CD14-positive monocyte (primary cell): ENCODE measurements around the gene DNAH2. TPM values are rescaled to one million over a fixed set of nuclear protein-coding genes. Genes with fewer than 3 reads are reported as not detected.

ENCODE experiments used
- DNase-seq, 3 donors: peaks; one replicate each; pipeline ENCODE4 v3.0.0-alpha.2; 2011 to 2022
- H2AFZ ChIP-seq: 2 replicates; pipeline ENCODE4 v1.6.0; 2012; ENCODE audit warnings: mild to moderate bottlenecking, low read depth, low read length, inconsistent platforms; ENCODE audit not compliant: insufficient read depth, poor library complexity, severe bottlenecking
- H3K27ac ChIP-seq, 2 donors: 1 replicate in 1 of 2; 2 replicates in 1 of 2; pipeline ENCODE4 v1.5.1; 2012 to 2013; ENCODE audit warnings: low read length in 2 of 2, control low read depth in 1 of 2, inconsistent platforms in 1 of 2, low read depth in 1 of 2, mild to moderate bottlenecking in 1 of 2
- H3K27me3 ChIP-seq, 2 donors: one replicate each; pipeline versions ENCODE4 v1.6.0 to v1.6.1; 2011 to 2013; ENCODE audit warnings: low read length in 2 of 2; ENCODE audit not compliant: control insufficient read depth in 2 of 2, insufficient read depth in 2 of 2
- H3K36me3 ChIP-seq, 2 donors: replicated peaks in 1 of 2; 1 replicate in 1 of 2; 2 replicates in 1 of 2; pipeline versions ENCODE4 v1.5.1 to v1.6.1; 2012 to 2013; ENCODE audit warnings: low read length in 2 of 2, control low read depth in 1 of 2, inconsistent platforms in 1 of 2, mild to moderate bottlenecking in 1 of 2; ENCODE audit not compliant: insufficient read depth in 2 of 2, control insufficient read depth in 1 of 2
- H3K4me1 ChIP-seq, 2 donors: 1 replicate in 1 of 2; 2 replicates in 1 of 2; pipeline versions ENCODE4 v1.5.1 to v1.6.1; 2012 to 2013; ENCODE audit warnings: low read length in 2 of 2, control low read depth in 1 of 2, inconsistent platforms in 1 of 2, mild to moderate bottlenecking in 1 of 2, moderate library complexity in 1 of 2; ENCODE audit not compliant: insufficient read depth in 2 of 2, control insufficient read depth in 1 of 2
- H3K4me2 ChIP-seq: replicated peaks from 2 replicates; pipeline ENCODE3; 2012; ENCODE audit warnings: low read length, moderate library complexity, mild to moderate bottlenecking; ENCODE audit not compliant: poor library complexity, severe bottlenecking; ENCODE audit errors: extremely low read depth
- H3K4me3 ChIP-seq, 3 experiments: fragments of 200-600 bp in 1 of 3; sonication (generic) in 1 of 3; replicated peaks in 1 of 3; 1 replicate in 2 of 3; 2 replicates in 1 of 3; pipeline ENCODE4 v1.5.1; 2011 to 2013; ENCODE audit warnings: low read length in 3 of 3, mild to moderate bottlenecking in 3 of 3, control low read depth in 2 of 3, low read depth in 2 of 3, inconsistent platforms in 1 of 3, moderate library complexity in 1 of 3
- H3K79me2 ChIP-seq: 2 replicates; pipeline ENCODE4 v1.6.0; 2012; ENCODE audit warnings: mild to moderate bottlenecking, control low read depth, inconsistent platforms, low read length, moderate library complexity; ENCODE audit not compliant: insufficient read depth
- H3K9ac ChIP-seq: 2 replicates; pipeline ENCODE4 v1.6.0; 2017; ENCODE audit warnings: low read length, mild to moderate bottlenecking; ENCODE audit not compliant: insufficient read depth, poor library complexity, severe bottlenecking
- H3K9me3 ChIP-seq, 2 donors: replicated peaks in 1 of 2; 1 replicate in 1 of 2; 2 replicates in 1 of 2; pipeline versions ENCODE4 v1.5.1 to v1.6.1; 2012 to 2013; ENCODE audit warnings: low read length in 2 of 2, control low read depth in 1 of 2; ENCODE audit not compliant: control insufficient read depth in 1 of 2, insufficient read depth in 1 of 2
- H4K20me1 ChIP-seq: 2 replicates; pipeline ENCODE4 v1.6.0; 2012; ENCODE audit warnings: mild to moderate bottlenecking, low read length, control low read depth, moderate library complexity; ENCODE audit not compliant: insufficient read depth
- H3K27ac Mint-ChIP-seq, 7 donors: one replicate each; pipeline ENCODE4 v1.8.0; 2020; ENCODE audit warnings: mild to moderate bottlenecking in 7 of 7, mixed read lengths in 7 of 7, moderate library complexity in 6 of 7, inconsistent platforms in 2 of 7
- H3K27me3 Mint-ChIP-seq, 3 donors: one replicate each; pipeline ENCODE4 v1.8.0; 2021 to 2022; ENCODE audit warnings: low read depth in 3 of 3, mild to moderate bottlenecking in 3 of 3, mixed read lengths in 3 of 3, moderate library complexity in 3 of 3, inconsistent platforms in 1 of 3
- H3K36me3 Mint-ChIP-seq, 2 donors: one replicate each; pipeline ENCODE4 v1.8.0; 2020; ENCODE audit warnings: mixed read lengths in 2 of 2, inconsistent platforms in 1 of 2, mild to moderate bottlenecking in 1 of 2
- H3K4me1 Mint-ChIP-seq: one replicate; pipeline ENCODE4 v1.8.0; 2020; ENCODE audit warnings: mild to moderate bottlenecking, mixed read lengths
- H3K4me3 Mint-ChIP-seq, 2 donors: one replicate each; pipeline ENCODE4 v1.8.0; 2020; ENCODE audit warnings: mild to moderate bottlenecking in 2 of 2, mixed read lengths in 2 of 2, moderate library complexity in 1 of 2
- H3K9me3 Mint-ChIP-seq, 7 donors: one replicate each; pipeline ENCODE4 v1.8.0; 2020 to 2022; ENCODE audit warnings: mixed read lengths in 7 of 7, mild to moderate bottlenecking in 6 of 7, moderate library complexity in 6 of 7, inconsistent platforms in 2 of 7
- WGBS: methylation state at CpG from one replicate; pipeline ENCODE4 v1.1.5; 2013; ENCODE audit warnings: missing lambda C conversion rate; ENCODE audit not compliant: insufficient coverage; 5-methylcytosine and 5-hydroxymethylcytosine counted together
- intact Hi-C, 2 donors: fragments of 100-400 bp; cut with micrococcal nuclease; formaldehyde crosslinking; loops; one replicate each; pipeline versions ENCODE4 v1.15.0 to v1.15.1; 2023
- polyA plus RNA-seq, 3 donors: library from polyadenylated mRNA; depleted of rRNA in 1 of 3; unstranded in 2 of 3; stranded (reverse) in 1 of 3; fragments of 300-500 nt in 2 of 3; fragments of >200 nt in 1 of 3; fragmentation: Illumina TruSeq in 2 of 3; gene quantifications; 1 replicate in 2 of 3; 2 replicates in 1 of 3; pipeline ENCODE4 v1.2.3, GENCODE V29; 2012 to 2021
- TF ChIP-seq, protein P1 (sequence below): fragments of 200-600 bp; IDR thresholded peaks from one replicate; pipeline ENCODE4 v1.8.0; 2022; ENCODE audit warnings: antibody characterized with exemption, mild to moderate bottlenecking

Gene DNAH2
- polyA plus RNA-seq, 3 donors, result 0.03 to 0.15 TPM; not detected in 1

DNA sequence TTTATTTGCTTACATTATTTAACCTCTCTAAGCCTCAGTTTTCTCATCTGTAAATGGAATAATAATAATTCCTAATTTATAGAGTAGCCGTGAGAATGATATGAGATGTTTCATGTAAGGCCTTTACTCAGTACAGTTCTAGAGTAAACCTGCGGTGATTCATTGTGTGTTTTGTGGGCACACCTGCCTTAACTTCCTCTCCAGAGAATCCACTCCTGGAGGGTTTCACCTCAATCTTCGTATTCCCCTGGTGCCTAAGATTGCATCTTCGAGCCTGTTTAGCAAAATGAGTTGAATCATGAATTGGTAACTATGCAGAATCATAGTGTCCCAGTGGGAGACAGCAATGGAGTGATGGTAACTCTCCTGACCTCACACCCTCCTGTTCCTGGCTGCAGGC, 52.3 kb downstream of the DNAH2 start:
- intact Hi-C loops, result loop anchor here in 1 of 2 donors (5.0 kb wide), 1 partner anchor 703 kb away; no protein-coding TSS in a partner anchor
- H3K4me3 Mint-ChIP-seq, result no peak overlapping the region
- no CpG with 5 or more reads among the region's 4 CpGs for WGBS
- Histone ChIP-seq H3K4me1 (peaks cover 0 to 2% of the 10 kb centered on the region in 2 donors), H4K20me1 (no peaks in the 10 kb centered on the region), H3K9me3 (no peaks in the 10 kb centered on the region), H2AFZ (no peak overlapping the region), H3K27ac (no peak overlapping the region), H3K79me2 (no peaks in the 10 kb centered on the region), H3K4me2 (no peak overlapping the region), H3K9ac (no peak overlapping the region), H3K27me3 (no peaks in the 10 kb centered on the region), H3K4me3 (no peak overlapping the region), H3K36me3 (no peaks in the 10 kb centered on the region)
- peaks cover 4 to 6% (median 4%) of the 10 kb centered on the region in 3 donors for H3K27me3 Mint-ChIP-seq
- TF ChIP-seq, protein P1, sequence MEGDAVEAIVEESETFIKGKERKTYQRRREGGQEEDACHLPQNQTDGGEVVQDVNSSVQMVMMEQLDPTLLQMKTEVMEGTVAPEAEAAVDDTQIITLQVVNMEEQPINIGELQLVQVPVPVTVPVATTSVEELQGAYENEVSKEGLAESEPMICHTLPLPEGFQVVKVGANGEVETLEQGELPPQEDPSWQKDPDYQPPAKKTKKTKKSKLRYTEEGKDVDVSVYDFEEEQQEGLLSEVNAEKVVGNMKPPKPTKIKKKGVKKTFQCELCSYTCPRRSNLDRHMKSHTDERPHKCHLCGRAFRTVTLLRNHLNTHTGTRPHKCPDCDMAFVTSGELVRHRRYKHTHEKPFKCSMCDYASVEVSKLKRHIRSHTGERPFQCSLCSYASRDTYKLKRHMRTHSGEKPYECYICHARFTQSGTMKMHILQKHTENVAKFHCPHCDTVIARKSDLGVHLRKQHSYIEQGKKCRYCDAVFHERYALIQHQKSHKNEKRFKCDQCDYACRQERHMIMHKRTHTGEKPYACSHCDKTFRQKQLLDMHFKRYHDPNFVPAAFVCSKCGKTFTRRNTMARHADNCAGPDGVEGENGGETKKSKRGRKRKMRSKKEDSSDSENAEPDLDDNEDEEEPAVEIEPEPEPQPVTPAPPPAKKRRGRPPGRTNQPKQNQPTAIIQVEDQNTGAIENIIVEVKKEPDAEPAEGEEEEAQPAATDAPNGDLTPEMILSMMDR, result no peak
- no peaks in the 10 kb centered on the region for H3K36me3 Mint-ChIP-seq
- H3K9me3 Mint-ChIP-seq, result peaks cover 0 to 4% (median 0%) of the 10 kb centered on the region in 7 donors
- H3K4me1 Mint-ChIP-seq, result peaks cover 2% of the 10 kb centered on the region
- H3K27ac Mint-ChIP-seq, result no peak overlapping the region
- no peak for DNase-seq

DNA sequence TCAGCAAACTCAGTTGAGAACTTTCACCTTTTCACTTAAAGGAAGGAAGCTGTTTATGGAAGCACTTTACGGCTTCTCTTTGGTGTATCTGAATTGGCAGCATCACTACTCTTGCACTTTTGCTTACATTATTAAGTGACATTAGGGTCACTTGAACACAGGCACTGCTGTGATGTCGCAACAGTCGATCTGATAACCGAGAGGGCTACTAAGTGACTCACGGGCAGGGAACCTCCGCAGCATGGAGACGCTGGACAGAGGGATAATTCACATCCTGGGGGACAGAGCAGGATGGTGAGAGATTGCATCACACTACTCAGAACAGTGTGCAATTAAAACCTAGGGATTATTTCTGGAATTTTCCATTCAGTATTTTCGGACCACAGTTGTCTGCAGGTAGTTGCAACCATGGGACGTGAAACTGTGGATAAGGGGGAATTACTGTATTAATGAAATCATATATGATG, 56.5 kb downstream of the DNAH2 start:
- intact Hi-C loops, result no loop called here
- no peaks in the 10 kb centered on the region for H3K36me3 Mint-ChIP-seq
- H3K9me3 ChIP-seq, result no peaks in the 10 kb centered on the region
- peaks cover 9% of the 10 kb centered on the region for H3K4me1 Mint-ChIP-seq
- no peak overlapping the region for H3K9ac ChIP-seq
- H3K27me3 Mint-ChIP-seq, result peaks cover 3 to 15% (median 10%) of the 10 kb centered on the region in 3 donors
- 96% methylated on average over 4 of the region's 9 CpGs for WGBS
- TF ChIP-seq, protein P1, result no peak
- H2AFZ ChIP-seq, result no peak overlapping the region
- DNase-seq, result no peak
- no peak overlapping the region for H3K4me3 Mint-ChIP-seq
- no peaks in the 10 kb centered on the region for H3K79me2 ChIP-seq
- H4K20me1 ChIP-seq, result no peaks in the 10 kb centered on the region
- no peaks in the 10 kb centered on the region for H3K27me3 ChIP-seq
- H3K4me1 ChIP-seq, result peaks cover 0 to 10% of the 10 kb centered on the region in 2 donors
- no peak overlapping the region for H3K27ac ChIP-seq
- H3K27ac Mint-ChIP-seq, result peak overlapping the region in 1 of 7 donors; percentile 35
- H3K36me3 ChIP-seq, result no peaks in the 10 kb centered on the region
- H3K4me2 ChIP-seq, result no peak overlapping the region
- peaks cover 0 to 4% (median 0%) of the 10 kb centered on the region in 7 donors for H3K9me3 Mint-ChIP-seq
- no peak overlapping the region for H3K4me3 ChIP-seq
